Activated T-cell treated with anti-CD3 and anti-CD28 coated beads, Interleukin-2, amount 50 U/mL, for 72 hours (primary cell): ENCODE measurements around the gene IQGAP2. TPM values are rescaled to one million over a fixed set of nuclear protein-coding genes. Genes with fewer than 3 reads are reported as not detected.
A peak's percentile ranks its signal among the peaks of the same experiment; 100 is the strongest.

Experiments
- ATAC-seq, 2 donors: fragments of 150-1000 bp; cut with Tn5 transposase; replicated peaks in 1 of 2; 2 replicates each; pipeline ENCODE4 v1.10.0; 2021; ENCODE audit warnings: moderate library complexity in 2 of 2, mild to moderate bottlenecking in 1 of 2
- DNase-seq, 2 donors: peaks; one replicate each; pipeline ENCODE4 v3.0.0; 2021 to 2022; ENCODE audit warnings: mixed read lengths in 1 of 2
- H3K27ac Mint-ChIP-seq: one replicate; pipeline ENCODE4 v1.8.0; 2022; ENCODE audit warnings: mild to moderate bottlenecking, moderate library complexity, mixed read lengths
- H3K27me3 Mint-ChIP-seq: one replicate; pipeline ENCODE4 v1.8.0; 2022; ENCODE audit warnings: low read depth, mixed read lengths
- H3K36me3 Mint-ChIP-seq, 2 donors: one replicate each; pipeline ENCODE4 v1.8.0; 2022; ENCODE audit warnings: mixed read lengths in 2 of 2, mild to moderate bottlenecking in 1 of 2; ENCODE audit not compliant: insufficient read depth in 2 of 2
- H3K4me1 Mint-ChIP-seq: one replicate; pipeline ENCODE4 v1.8.0; 2022; ENCODE audit warnings: low read depth, mixed read lengths
- H3K4me3 Mint-ChIP-seq, 2 donors: one replicate each; pipeline ENCODE4 v1.8.0; 2022; ENCODE audit warnings: mild to moderate bottlenecking in 2 of 2, mixed read lengths in 2 of 2, moderate library complexity in 2 of 2
- H3K9me3 Mint-ChIP-seq, 2 donors: one replicate each; pipeline ENCODE4 v1.8.0; 2022; ENCODE audit warnings: mixed read lengths in 2 of 2
- total RNA-seq, 2 donors: library from RNA; stranded (reverse); gene quantifications; one replicate each; pipeline ENCODE4 v1.2.3, GENCODE V29; 2022

Gene IQGAP2
- total RNA-seq, 2 donors from 2014 or later: 78.0 to 108 TPM

GRCh38 chr5:76622973-76623596 is 220.0 kb downstream of the IQGAP2 start, which contains the start of gene F2RL2:
Gene F2RL2, minus strand, starts transcription at chr5:76623403. Its CDS starts 173 bp downstream, at chr5:76623230.
- no peak within 1 kb of the TSS for H3K27ac Mint-ChIP-seq
- no peaks in the 10 kb centered on the region for H3K9me3 Mint-ChIP-seq
- peaks cover 0 to 5% of the 10 kb centered on the region in 2 donors for H3K36me3 Mint-ChIP-seq
- no peak within 1 kb of the TSS for H3K4me3 Mint-ChIP-seq
- ATAC-seq: no peak
- H3K4me1 Mint-ChIP-seq: peaks cover 16% of the 10 kb centered on the region
- H3K27me3 Mint-ChIP-seq: no peaks in the 10 kb centered on the region
- no peak for DNase-seq

GRCh38 chr5:76625087-76625815 is 222.2 kb downstream of the IQGAP2 start:
- Mint-ChIP-seq H3K27me3 (no peaks in the 10 kb centered on the region), H3K9me3 (no peaks in the 10 kb centered on the region), H3K4me3 (no peak overlapping the region), H3K36me3 (peaks cover 0 to 5% of the 10 kb centered on the region in 2 donors), H3K27ac (peak overlapping the region; percentile 48), H3K4me1 (peaks cover 16% of the 10 kb centered on the region)
- ATAC-seq (peak in 1 of 2 donors; percentile 57), DNase-seq (no peak)

- Mint-ChIP-seq H3K27ac (peak overlapping the region; percentile 10), H3K4me3 (no peak overlapping the region), H3K4me1 (peaks cover 16% of the 10 kb centered on the region), H3K9me3 (no peaks in the 10 kb centered on the region), H3K27me3 (no peaks in the 10 kb centered on the region), H3K36me3 (peaks cover 0 to 5% of the 10 kb centered on the region in 2 donors)
- peak in 1 of 2 donors; percentile 44 for ATAC-seq
- DNase-seq: no peak
These were observed 223.7 kb downstream of the IQGAP2 start for GRCh38 chr5:76626738-76627137.

- Mint-ChIP-seq H3K36me3 (peaks cover 0 to 2% of the 10 kb centered on the region in 2 donors), H3K27me3 (no peaks in the 10 kb centered on the region), H3K4me1 (peaks cover 14% of the 10 kb centered on the region), H3K27ac (peak overlapping the region; percentile 55), H3K4me3 (no peak overlapping the region), H3K9me3 (no peaks in the 10 kb centered on the region)
- DNase-seq: no peak
- no peak for ATAC-seq
These were observed 231.6 kb downstream of the IQGAP2 start for GRCh38 chr5:76634661-76635060.

- Mint-ChIP-seq H3K4me1 (peaks cover 20% of the 10 kb centered on the region), H3K4me3 (no peak overlapping the region), H3K36me3 (peaks cover 0 to 5% of the 10 kb centered on the region in 2 donors), H3K27me3 (no peaks in the 10 kb centered on the region), H3K27ac (peak overlapping the region; percentile 64), H3K9me3 (no peaks in the 10 kb centered on the region)
- DNase-seq: no peak
- ATAC-seq: no peak
These were observed 234.4 kb downstream of the IQGAP2 start for GRCh38 chr5:76637490-76637889.

- Mint-ChIP-seq H3K9me3 (no peaks in the 10 kb centered on the region), H3K27me3 (no peaks in the 10 kb centered on the region), H3K4me3 (no peak overlapping the region), H3K36me3 (peaks cover 2 to 11% of the 10 kb centered on the region in 2 donors), H3K4me1 (peaks cover 20% of the 10 kb centered on the region), H3K27ac (peak overlapping the region; percentile 30)
- ATAC-seq (no peak), DNase-seq (no peak)
These were observed 235.4 kb downstream of the IQGAP2 start for GRCh38 chr5:76638479-76638878.

- ATAC-seq (peak; percentile 53 to 55), DNase-seq (peak; percentile 72)
- peaks cover 20% of the 10 kb centered on the region for H3K4me1 Mint-ChIP-seq
- no peaks in the 10 kb centered on the region for H3K9me3 Mint-ChIP-seq
- no peak overlapping the region for H3K27ac Mint-ChIP-seq
- no peak overlapping the region for H3K4me3 Mint-ChIP-seq
- H3K27me3 Mint-ChIP-seq: no peaks in the 10 kb centered on the region
- H3K36me3 Mint-ChIP-seq: peaks cover 13 to 24% of the 10 kb centered on the region in 2 donors
These were observed 238.5 kb downstream of the IQGAP2 start for GRCh38 chr5:76641514-76642120.

GRCh38 chr5:76642390-76643040 is 239.4 kb downstream of the IQGAP2 start:
- H3K27me3 Mint-ChIP-seq: no peaks in the 10 kb centered on the region
- no peak for DNase-seq
- peaks cover 0 to 2% of the 10 kb centered on the region in 2 donors for H3K9me3 Mint-ChIP-seq
- ATAC-seq: no peak
- no peak overlapping the region for H3K4me3 Mint-ChIP-seq
- no peak overlapping the region for H3K27ac Mint-ChIP-seq
- peaks cover 20% of the 10 kb centered on the region for H3K4me1 Mint-ChIP-seq
- peaks cover 15 to 29% of the 10 kb centered on the region in 2 donors for H3K36me3 Mint-ChIP-seq

- peaks cover 20 to 37% of the 10 kb centered on the region in 2 donors for H3K36me3 Mint-ChIP-seq
These were observed 240.3 kb downstream of the IQGAP2 start for GRCh38 chr5:76643371-76643770.

GRCh38 chr5:76649140-76649539 is 246.1 kb downstream of the IQGAP2 start:
- peaks cover 5 to 9% of the 10 kb centered on the region in 2 donors for H3K9me3 Mint-ChIP-seq
- no peak for ATAC-seq
- DNase-seq: no peak
- peaks cover 14% of the 10 kb centered on the region for H3K4me1 Mint-ChIP-seq
- no peaks in the 10 kb centered on the region for H3K27me3 Mint-ChIP-seq
- H3K4me3 Mint-ChIP-seq: no peak overlapping the region
- H3K36me3 Mint-ChIP-seq: peaks cover 30 to 34% of the 10 kb centered on the region in 2 donors
- no peak overlapping the region for H3K27ac Mint-ChIP-seq

More at GRCh38 chr5:76643371-76643770, 240.3 kb downstream of the IQGAP2 start:
- Mint-ChIP-seq H3K9me3 (peaks cover 0 to 2% of the 10 kb centered on the region in 2 donors), H3K4me1 (peaks cover 12% of the 10 kb centered on the region), H3K4me3 (no peak overlapping the region), H3K27ac (no peak overlapping the region), H3K27me3 (no peaks in the 10 kb centered on the region)
- DNase-seq (no peak), ATAC-seq (no peak)

- H3K36me3 Mint-ChIP-seq: peaks cover 16 to 20% of the 10 kb centered on the region in 2 donors
- peaks cover 14% of the 10 kb centered on the region for H3K4me1 Mint-ChIP-seq
- ATAC-seq (peak; percentile 53 to 58), DNase-seq (no peak)
- no peaks in the 10 kb centered on the region for H3K27me3 Mint-ChIP-seq
- H3K4me3 Mint-ChIP-seq: no peak overlapping the region
- no peak overlapping the region for H3K27ac Mint-ChIP-seq
- peaks cover 5 to 7% of the 10 kb centered on the region in 2 donors for H3K9me3 Mint-ChIP-seq
These were observed 249.8 kb downstream of the IQGAP2 start for GRCh38 chr5:76652809-76653414.

GRCh38 chr5:76657091-76657490 is 254.0 kb downstream of the IQGAP2 start:
- peaks cover 7 to 8% of the 10 kb centered on the region in 2 donors for H3K36me3 Mint-ChIP-seq
- DNase-seq: no peak
- H3K4me3 Mint-ChIP-seq: no peak overlapping the region
- no peaks in the 10 kb centered on the region for H3K27me3 Mint-ChIP-seq
- H3K27ac Mint-ChIP-seq: no peak overlapping the region
- H3K9me3 Mint-ChIP-seq: no peaks in the 10 kb centered on the region
- no peak for ATAC-seq
- H3K4me1 Mint-ChIP-seq: peaks cover 11% of the 10 kb centered on the region
